Keratinocyte (primary cell): ENCODE results near the gene BFSP1. TPM values are rescaled to one million over a fixed set of nuclear protein-coding genes. Genes with fewer than 3 reads are reported as not detected.

Experiments used
- DNase-seq: peaks from one replicate; pipeline ENCODE4 v3.0.0-alpha.2; 2011; ENCODE audit warnings: low read depth, missing footprints, low spot score
- FAIRE-seq: peaks from 2 replicates; lab custom pipeline; 2011; peaks lifted over from hg19 to GRCh38; lab: Jason Lieb, UNC
- H2AFZ ChIP-seq: 2 replicates; pipeline ENCODE4 v1.6.0; 2012; ENCODE audit warnings: low read length, control low read depth, inconsistent platforms; ENCODE audit not compliant: control insufficient read depth
- H3K27ac ChIP-seq: 2 replicates; pipeline ENCODE4 v1.5.1; 2011; ENCODE audit warnings: low read length; ENCODE audit not compliant: control insufficient read depth, insufficient read depth
- H3K27me3 ChIP-seq: 3 replicates; pipeline ENCODE4 v1.6.0; 2011; ENCODE audit warnings: low read length; ENCODE audit not compliant: control insufficient read depth, insufficient read depth; ENCODE audit errors: extremely low read depth
- H3K36me3 ChIP-seq, 2 experiments: 2 replicates in 1 of 2; 3 replicates in 1 of 2; pipeline ENCODE4 v1.5.1; 2011; ENCODE audit warnings: low read length in 2 of 2, mild to moderate bottlenecking in 1 of 2; ENCODE audit not compliant: control insufficient read depth in 2 of 2, insufficient read depth in 2 of 2; ENCODE audit errors: extremely low read depth in 1 of 2
- H3K4me1 ChIP-seq: 3 replicates; pipeline ENCODE4 v1.5.1; 2011; ENCODE audit warnings: low read length; ENCODE audit not compliant: control insufficient read depth, insufficient read depth; ENCODE audit errors: extremely low read depth
- H3K4me2 ChIP-seq: 3 replicates; pipeline ENCODE4 v1.6.0; 2011; ENCODE audit warnings: low read depth, low read length; ENCODE audit not compliant: control insufficient read depth, insufficient read depth; ENCODE audit errors: extremely low read depth
- H3K4me3 ChIP-seq, 3 experiments: fragments of 200-600 bp in 1 of 3; sonication (generic) in 1 of 3; 2 replicates in 2 of 3; 3 replicates in 1 of 3; pipeline ENCODE4 v1.5.1; 2011 to 2016; ENCODE audit warnings: low read length in 3 of 3, mild to moderate bottlenecking in 3 of 3, control low read depth in 2 of 3, inconsistent platforms in 1 of 3, low read depth in 1 of 3, mixed read lengths in 1 of 3, mixed run types in 1 of 3, moderate library complexity in 1 of 3; ENCODE audit not compliant: control insufficient read depth in 2 of 3, insufficient read depth in 2 of 3; ENCODE audit errors: extremely low read depth in 1 of 3
- H3K79me2 ChIP-seq: 2 replicates; pipeline ENCODE4 v1.6.0; 2012; ENCODE audit warnings: low read length; ENCODE audit not compliant: control insufficient read depth, insufficient read depth
- H3K9ac ChIP-seq: 3 replicates; pipeline ENCODE4 v1.6.0; 2011; ENCODE audit warnings: low read length; ENCODE audit not compliant: control insufficient read depth, insufficient read depth; ENCODE audit errors: extremely low read depth
- H3K9me1 ChIP-seq: 3 replicates; pipeline ENCODE4 v1.6.0; 2011; ENCODE audit warnings: low read length; ENCODE audit not compliant: control insufficient read depth, insufficient read depth; ENCODE audit errors: extremely low read depth
- H3K9me3 ChIP-seq: 2 replicates; pipeline ENCODE4 v1.5.1; 2012; ENCODE audit warnings: low read depth, low read length; ENCODE audit not compliant: control insufficient read depth
- H4K20me1 ChIP-seq: 3 replicates; pipeline ENCODE4 v1.6.0; 2011; ENCODE audit warnings: low read length; ENCODE audit not compliant: control insufficient read depth, insufficient read depth; ENCODE audit errors: extremely low read depth
- EZH2 ChIP-seq: IDR thresholded peaks from one replicate; pipeline ENCODE4 v1.6.1; 2012; ENCODE audit warnings: inconsistent platforms, mild to moderate bottlenecking, low read length, moderate library complexity
- dilution Hi-C: fragments of 300-500 bp; cut with MboI; formaldehyde crosslinking; loops from one replicate; pipeline ENCODE4 v1.7.0; 2020; ENCODE audit warnings: low sequenced_read_pairs; ENCODE audit not compliant: extremely low pct_ligation_motif_present
- polyA plus RNA-seq, 5 experiments: library from polyadenylated mRNA; depleted of rRNA in 3 of 5; stranded (reverse) in 3 of 5; stranded (forward) in 1 of 5; unstranded in 1 of 5; fragments of >200 nt; gene quantifications; 1 replicate in 1 of 5; 2 replicates in 3 of 5; 3 replicates in 1 of 5; pipeline versions ENCODE4 v1.2.1 to v1.2.3, GENCODE V29; 2011 to 2012; ENCODE audit warnings: missing spikeins in 2 of 5, low read depth in 1 of 5, low replicate concordance in 1 of 5
- TF ChIP-seq, protein P1 (sequence below), 3 experiments: IDR thresholded peaks in 1 of 3; conservative IDR thresholded peaks in 1 of 3; optimal IDR thresholded peaks in 1 of 3; 2 replicates in 2 of 3; 3 replicates in 1 of 3; pipeline versions ENCODE3 to v1.5.1; 2011; ENCODE audit warnings: low read length in 3 of 3, mild to moderate bottlenecking in 3 of 3, moderate library complexity in 2 of 3, control low read depth in 1 of 3, inconsistent platforms in 1 of 3; ENCODE audit not compliant: insufficient read depth in 2 of 3; ENCODE audit errors: extremely low read depth in 1 of 3

Gene BFSP1
- polyA plus RNA-seq, 1 donor (not counting 4 experiments of a cell fraction or from before 2014, with no cell fraction given) = 2.2 TPM

- H3K79me2 ChIP-seq = no peaks in the 10 kb centered on the region
- H3K36me3 ChIP-seq = no peaks in the 10 kb centered on the region
- FAIRE-seq (no peak), DNase-seq (no peak)
- H2AFZ ChIP-seq = no peak overlapping the region
- no peak overlapping the region for H3K27ac ChIP-seq
- H3K9ac ChIP-seq = no peak overlapping the region
- H3K9me1 ChIP-seq = peaks cover 2% of the 10 kb centered on the region
- no peaks in the 10 kb centered on the region for H3K27me3 ChIP-seq
- H3K4me3 ChIP-seq = no peak overlapping the region
- dilution Hi-C loops = no loop called here
- TF ChIP-seq, protein P1, sequence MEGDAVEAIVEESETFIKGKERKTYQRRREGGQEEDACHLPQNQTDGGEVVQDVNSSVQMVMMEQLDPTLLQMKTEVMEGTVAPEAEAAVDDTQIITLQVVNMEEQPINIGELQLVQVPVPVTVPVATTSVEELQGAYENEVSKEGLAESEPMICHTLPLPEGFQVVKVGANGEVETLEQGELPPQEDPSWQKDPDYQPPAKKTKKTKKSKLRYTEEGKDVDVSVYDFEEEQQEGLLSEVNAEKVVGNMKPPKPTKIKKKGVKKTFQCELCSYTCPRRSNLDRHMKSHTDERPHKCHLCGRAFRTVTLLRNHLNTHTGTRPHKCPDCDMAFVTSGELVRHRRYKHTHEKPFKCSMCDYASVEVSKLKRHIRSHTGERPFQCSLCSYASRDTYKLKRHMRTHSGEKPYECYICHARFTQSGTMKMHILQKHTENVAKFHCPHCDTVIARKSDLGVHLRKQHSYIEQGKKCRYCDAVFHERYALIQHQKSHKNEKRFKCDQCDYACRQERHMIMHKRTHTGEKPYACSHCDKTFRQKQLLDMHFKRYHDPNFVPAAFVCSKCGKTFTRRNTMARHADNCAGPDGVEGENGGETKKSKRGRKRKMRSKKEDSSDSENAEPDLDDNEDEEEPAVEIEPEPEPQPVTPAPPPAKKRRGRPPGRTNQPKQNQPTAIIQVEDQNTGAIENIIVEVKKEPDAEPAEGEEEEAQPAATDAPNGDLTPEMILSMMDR (optimal IDR thresholded peaks at IDR 0.05 in 1 of 3, IDR thresholded peaks at IDR 0.05 in 1 of 3, conservative IDR thresholded peaks at IDR 0.05 in 1 of 3; ENCODE audit: extremely low read depth in 1 of 3, insufficient read depth in 2 of 3, low read length in 3 of 3) = no peak
- no peak for TF ChIP-seq EZH2
- peaks cover 22% of the 10 kb centered on the region for H3K4me1 ChIP-seq
- no peak overlapping the region for H3K4me2 ChIP-seq
- no peaks in the 10 kb centered on the region for H3K9me3 ChIP-seq
- no peaks in the 10 kb centered on the region for H4K20me1 ChIP-seq
Observed at GRCh38 chr20:17501701-17502100, 29.5 kb downstream of the BFSP1 start.

DNA sequence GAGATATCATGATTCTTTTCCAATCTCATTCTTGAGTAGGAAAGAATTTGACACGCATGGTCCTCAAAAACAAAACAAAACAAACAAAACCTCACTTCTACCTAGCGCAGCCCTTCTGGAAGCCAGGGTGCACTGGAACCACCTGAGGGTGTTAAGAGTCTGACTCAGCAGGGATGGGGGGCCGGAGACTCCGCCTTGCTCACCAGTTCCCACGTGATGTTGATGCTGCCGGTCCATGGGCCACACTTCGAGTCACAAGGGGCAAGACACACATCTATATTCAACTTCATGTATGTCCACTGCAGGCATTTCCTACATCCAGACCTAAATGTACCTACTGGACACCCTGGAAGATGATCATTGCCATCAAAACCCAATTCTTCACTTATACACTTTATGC, 30.4 kb downstream of the BFSP1 start:
- Histone ChIP-seq H3K27ac (no peak overlapping the region), H3K4me3 (no peak overlapping the region), H3K4me1 (peaks cover 13% of the 10 kb centered on the region), H3K9me3 (no peaks in the 10 kb centered on the region), H3K9ac (no peak overlapping the region), H2AFZ (no peak overlapping the region), H4K20me1 (no peaks in the 10 kb centered on the region), H3K36me3 (no peaks in the 10 kb centered on the region), H3K9me1 (peaks cover 2% of the 10 kb centered on the region), H3K4me2 (no peak overlapping the region), H3K79me2 (no peaks in the 10 kb centered on the region), H3K27me3 (no peaks in the 10 kb centered on the region)
- TF ChIP-seq, protein P1 (optimal IDR thresholded peaks at IDR 0.05 in 1 of 3, IDR thresholded peaks at IDR 0.05 in 1 of 3, conservative IDR thresholded peaks at IDR 0.05 in 1 of 3; ENCODE audit: extremely low read depth in 1 of 3, insufficient read depth in 2 of 3, low read length in 3 of 3) = no peak
- TF ChIP-seq EZH2 = no peak
- dilution Hi-C loops = no loop called here
- DNase-seq (no peak), FAIRE-seq (no peak)
